LNCaP clone FGC (cell line): ENCODE measurements around the gene SLC38A2.
A peak's percentile ranks its signal among the peaks of the same experiment; 100 is the strongest.

Experiments used
- DNase-seq: peaks from one replicate; pipeline ENCODE4 v3.0.0-alpha.2; 2011; ENCODE audit warnings: low read depth
- H3K4me3 ChIP-seq: 2 replicates; pipeline ENCODE4 v1.5.1; 2011; ENCODE audit warnings: mild to moderate bottlenecking, low read depth, low read length, control low read depth
- TF ChIP-seq, protein P1 (sequence below): IDR thresholded peaks from 2 replicates; pipeline ENCODE4 v1.5.1; 2012; ENCODE audit warnings: mild to moderate bottlenecking; ENCODE audit not compliant: control insufficient read depth, insufficient read depth; ENCODE audit errors: extremely low read depth

SLC38A2 gene

DNA sequence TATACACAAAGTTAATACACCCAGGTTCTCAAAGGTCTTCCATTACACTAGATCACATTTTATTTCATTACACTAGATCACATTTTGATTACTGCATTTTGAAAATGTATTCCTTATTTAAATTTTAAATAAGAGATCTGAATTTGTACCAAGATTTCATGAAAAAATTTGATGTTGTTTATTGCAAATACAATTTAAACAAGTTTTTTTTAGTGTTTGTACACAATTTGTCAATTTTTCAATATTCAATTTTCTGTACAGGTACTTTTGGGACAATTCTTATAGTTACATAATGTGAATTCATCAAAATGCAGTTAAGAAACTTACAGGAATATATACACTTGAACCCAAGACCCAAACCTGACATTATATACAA lies 14.3 kb downstream of the SLC38A2 start:
- TF ChIP-seq, protein P1, sequence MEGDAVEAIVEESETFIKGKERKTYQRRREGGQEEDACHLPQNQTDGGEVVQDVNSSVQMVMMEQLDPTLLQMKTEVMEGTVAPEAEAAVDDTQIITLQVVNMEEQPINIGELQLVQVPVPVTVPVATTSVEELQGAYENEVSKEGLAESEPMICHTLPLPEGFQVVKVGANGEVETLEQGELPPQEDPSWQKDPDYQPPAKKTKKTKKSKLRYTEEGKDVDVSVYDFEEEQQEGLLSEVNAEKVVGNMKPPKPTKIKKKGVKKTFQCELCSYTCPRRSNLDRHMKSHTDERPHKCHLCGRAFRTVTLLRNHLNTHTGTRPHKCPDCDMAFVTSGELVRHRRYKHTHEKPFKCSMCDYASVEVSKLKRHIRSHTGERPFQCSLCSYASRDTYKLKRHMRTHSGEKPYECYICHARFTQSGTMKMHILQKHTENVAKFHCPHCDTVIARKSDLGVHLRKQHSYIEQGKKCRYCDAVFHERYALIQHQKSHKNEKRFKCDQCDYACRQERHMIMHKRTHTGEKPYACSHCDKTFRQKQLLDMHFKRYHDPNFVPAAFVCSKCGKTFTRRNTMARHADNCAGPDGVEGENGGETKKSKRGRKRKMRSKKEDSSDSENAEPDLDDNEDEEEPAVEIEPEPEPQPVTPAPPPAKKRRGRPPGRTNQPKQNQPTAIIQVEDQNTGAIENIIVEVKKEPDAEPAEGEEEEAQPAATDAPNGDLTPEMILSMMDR, result no peak

DNA sequence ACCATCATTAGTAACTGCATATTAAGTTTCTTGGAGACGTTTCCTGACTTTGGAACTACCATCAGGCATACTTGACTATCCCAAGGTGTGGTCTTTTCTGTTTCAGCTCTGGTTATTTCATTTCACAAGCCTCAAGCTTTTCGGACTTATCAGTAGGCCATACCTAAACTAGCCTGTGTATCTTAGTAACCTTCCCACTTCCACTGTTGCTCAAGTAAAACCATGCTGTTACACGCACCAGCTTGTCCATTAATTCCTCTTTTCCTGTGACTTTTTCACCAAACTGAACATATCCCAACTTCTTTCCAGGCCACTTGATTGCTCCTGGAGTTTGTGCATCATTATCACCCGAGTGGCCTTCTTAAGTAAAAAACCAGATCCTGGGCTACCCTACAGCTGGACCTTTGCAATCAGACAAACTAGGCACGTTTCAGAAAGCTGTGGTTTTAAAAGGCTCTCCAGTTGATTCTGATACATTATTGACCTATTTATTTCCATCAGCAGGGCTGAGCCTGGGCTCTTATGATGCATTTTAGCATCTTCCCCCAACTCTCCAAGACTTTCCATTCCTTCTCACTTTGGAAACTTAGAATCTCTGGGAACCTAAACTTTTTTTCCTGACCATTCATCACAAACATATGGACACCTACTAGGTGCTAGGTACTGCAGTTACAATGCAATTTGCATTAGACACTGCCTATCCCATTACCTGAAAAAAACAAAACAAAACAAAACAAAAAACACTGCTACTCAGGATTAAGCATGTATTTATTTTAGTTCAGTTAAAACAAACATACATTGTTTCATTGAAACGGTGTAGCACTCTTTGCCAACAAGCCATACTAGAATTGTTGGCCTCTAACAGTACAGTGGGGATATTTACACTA lies 14.9 kb downstream of the SLC38A2 start:
- DNase-seq, result peak; percentile 37
- TF ChIP-seq, protein P1, result no peak

More for the DNA sequence above, 14.3 kb downstream of the SLC38A2 start:
- no peak overlapping the region for H3K4me3 ChIP-seq
- DNase-seq, result no peak

DNA sequence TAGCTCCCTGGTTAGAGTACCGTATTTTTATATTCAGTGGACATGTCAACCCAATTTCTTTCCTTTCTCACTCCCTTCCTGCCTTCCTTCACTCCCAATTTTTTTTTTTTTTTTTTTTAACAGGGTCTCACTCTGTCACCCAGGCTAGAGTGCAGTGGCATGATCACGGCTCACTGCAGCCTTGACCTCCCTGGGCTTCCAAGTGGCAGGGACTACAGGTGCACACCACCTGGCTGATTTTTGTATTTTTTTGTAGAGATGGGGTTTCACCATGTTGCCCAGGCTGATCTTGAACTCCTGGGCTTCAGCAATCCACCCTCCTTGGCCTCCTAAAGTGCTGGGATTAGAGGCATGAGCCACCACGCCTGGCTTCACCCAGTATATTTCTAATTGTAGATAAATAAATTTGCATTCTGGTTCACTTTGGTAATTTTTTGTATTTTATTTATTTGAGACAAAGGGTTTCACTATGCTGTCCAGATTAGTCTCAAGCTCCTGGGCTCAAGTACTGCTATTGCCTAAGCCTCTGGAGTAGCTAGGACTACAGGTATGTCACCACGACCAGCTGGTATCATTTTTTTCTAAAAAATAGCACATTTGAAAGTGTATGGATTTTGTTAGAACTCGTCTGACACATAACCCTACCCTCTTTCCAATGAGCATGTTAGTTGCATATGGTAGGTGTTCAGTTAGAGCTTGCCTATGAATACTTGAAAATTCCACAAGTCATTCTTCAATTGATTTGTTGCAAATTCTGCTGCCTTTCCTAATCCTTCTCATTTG lies 15.7 kb downstream of the SLC38A2 start:
- DNase-seq, result no peak
- TF ChIP-seq, protein P1, result no peak
- no peak overlapping the region for H3K4me3 ChIP-seq

More for the DNA sequence above, 14.9 kb downstream of the SLC38A2 start:
- H3K4me3 ChIP-seq, result no peak overlapping the region

DNA sequence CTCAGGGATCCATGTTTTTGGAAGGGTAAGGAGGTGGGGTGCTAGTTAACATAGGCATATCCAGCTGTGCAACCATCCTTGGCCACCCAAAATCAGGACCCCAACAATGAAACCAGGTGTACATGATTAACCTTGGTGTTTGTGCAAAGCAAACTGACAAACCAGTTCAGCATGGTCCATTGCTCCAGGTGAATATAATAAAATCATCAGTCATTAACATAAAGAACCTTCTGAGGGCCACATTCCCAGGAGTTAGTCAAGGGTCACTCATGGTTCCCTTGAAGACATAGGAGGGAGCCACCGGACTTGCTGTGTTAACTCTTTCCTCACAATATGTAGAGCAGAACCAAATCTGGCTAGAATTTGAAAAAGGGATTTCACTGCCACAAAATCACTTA lies 17.8 kb downstream of the SLC38A2 start:
- no peak for DNase-seq
- H3K4me3 ChIP-seq, result no peak overlapping the region
- TF ChIP-seq, protein P1, result no peak

DNA sequence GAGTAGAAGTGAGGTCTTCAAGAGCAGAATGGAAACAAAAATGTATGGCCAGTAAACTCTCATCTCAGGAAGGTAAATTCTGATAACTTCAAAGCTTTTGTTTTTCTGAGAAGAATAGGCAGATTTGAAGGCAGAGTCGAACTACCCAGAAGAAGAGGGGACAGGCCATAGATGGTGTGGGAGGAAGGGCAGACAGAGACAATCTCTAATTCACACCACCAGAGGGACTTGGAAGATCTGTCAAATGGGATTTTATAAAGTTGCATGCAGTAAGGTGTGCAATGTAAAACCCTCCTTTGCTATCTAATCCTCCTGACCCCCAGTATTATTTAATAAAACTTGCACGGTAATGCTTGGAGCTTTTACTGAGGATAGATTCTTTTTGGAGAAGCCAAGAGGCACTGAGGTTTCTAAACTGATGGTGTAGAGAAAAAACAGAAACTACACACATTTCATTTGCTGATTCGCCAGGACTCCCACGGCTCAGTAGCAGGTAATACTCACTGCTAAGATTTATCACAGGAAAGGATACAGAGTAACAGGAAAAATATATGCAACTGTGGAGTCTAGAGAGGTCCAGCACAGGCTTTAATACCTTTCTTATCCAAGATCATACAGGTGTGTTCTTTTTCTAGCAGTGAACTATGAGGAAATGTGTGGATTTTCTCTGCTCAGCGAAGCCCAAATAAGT lies 18.3 kb downstream of the SLC38A2 start:
- TF ChIP-seq, protein P1, result no peak
- H3K4me3 ChIP-seq, result no peak overlapping the region
- DNase-seq, result no peak

DNA sequence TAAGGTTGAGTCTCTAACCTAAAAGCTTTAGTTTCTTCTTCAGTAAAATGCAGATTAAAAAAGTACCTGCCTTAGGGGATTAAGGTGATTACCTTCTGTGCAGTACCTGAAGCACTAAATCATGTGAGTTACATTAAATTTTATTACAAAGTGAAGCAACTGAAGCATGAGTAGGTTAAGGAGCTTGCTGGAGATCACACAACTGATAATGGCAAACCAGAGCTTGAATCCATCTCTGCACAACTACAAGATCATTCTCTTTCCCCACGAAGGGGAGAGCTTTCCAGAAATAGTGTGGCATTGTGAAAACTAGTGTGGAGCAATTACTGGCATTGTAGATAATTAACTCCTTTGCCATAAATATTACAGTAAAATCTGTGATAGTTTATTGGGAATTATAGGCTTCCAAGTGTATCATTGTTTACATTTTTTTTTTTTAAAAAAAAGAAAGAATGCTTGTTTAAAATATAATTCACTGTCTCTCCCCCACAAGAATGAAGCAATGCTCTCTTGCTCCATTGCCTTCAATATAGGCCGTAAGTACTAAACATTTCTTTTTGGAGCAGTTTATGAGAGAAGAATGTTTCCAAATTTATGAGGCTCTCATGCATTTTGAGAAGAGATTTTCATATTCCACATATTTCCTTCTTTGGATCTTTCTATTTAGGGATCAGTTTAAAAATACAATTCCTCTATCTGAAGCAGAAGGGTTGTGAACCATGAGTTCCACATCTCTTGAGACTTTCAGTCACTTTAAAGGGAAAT lies 20.5 kb downstream of the SLC38A2 start:
- no peak overlapping the region for H3K4me3 ChIP-seq
- no peak for DNase-seq
- TF ChIP-seq, protein P1, result no peak
